Measurements from ENCODE around the gene CORIN.
"Not testable (repeated sequence)": the region's sequence is repeated elsewhere in the genome, so short reads cannot be mapped to it uniquely, and the experiment has no call there.

CORIN gene

DNA sequence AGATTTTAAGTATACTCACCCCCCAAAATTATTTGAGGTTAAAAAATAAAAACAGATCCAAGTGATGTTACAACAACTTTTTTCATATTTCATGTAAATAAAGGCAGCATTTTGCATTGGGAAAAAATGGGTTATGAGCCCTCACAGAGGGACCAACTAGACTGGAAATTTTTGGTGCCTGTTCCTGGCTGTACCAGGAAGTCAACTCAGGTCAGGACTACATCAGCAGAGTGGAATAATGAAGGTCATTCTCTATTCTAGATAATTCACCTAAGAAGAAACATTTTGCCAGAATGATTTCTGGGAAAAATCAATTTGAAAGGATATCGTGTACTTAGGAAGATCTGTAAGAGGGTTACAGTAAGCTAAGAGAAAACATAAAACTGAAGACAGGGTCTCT, 66.8 kb downstream of the CORIN start:
- Histone ChIP-seq H3K27me3 (ENCODE audit: control insufficient read depth, low read length) (no peaks in the 10 kb centered on the region), H3K4me3 (ENCODE audit: low read length) (no peak overlapping the region), H3K4me2 (ENCODE audit: low read length) (no peak overlapping the region), H3F3A (ENCODE audit: control insufficient read depth, insufficient read depth) (no peaks in the 10 kb centered on the region), H3K36me3 (ENCODE audit: control insufficient read depth, low read length) (no peaks in the 10 kb centered on the region), H3K9me3 (ENCODE audit: control insufficient read depth, insufficient read depth, low read length) (no peaks in the 10 kb centered on the region), H3K27ac (ENCODE audit: low read depth, low read length) (no peak overlapping the region), H3K79me2 (ENCODE audit: control insufficient read depth, low read length) (no peaks in the 10 kb centered on the region), H3K9me2 (replicated peaks; ENCODE audit: control insufficient read depth, low read length) (no peaks in the 10 kb centered on the region), H3K4me1 (ENCODE audit: control insufficient read depth, low read length) (no peaks in the 10 kb centered on the region), H4K20me1 (ENCODE audit: control insufficient read depth, insufficient read depth, low read depth, low read length) (no peaks in the 10 kb centered on the region)
- no peak for TF ChIP-seq EZH2phosphoT487 (IDR thresholded peaks at IDR 0.05; ENCODE audit: borderline replicate concordance, low read length)
- TF ChIP-seq, protein P1, sequence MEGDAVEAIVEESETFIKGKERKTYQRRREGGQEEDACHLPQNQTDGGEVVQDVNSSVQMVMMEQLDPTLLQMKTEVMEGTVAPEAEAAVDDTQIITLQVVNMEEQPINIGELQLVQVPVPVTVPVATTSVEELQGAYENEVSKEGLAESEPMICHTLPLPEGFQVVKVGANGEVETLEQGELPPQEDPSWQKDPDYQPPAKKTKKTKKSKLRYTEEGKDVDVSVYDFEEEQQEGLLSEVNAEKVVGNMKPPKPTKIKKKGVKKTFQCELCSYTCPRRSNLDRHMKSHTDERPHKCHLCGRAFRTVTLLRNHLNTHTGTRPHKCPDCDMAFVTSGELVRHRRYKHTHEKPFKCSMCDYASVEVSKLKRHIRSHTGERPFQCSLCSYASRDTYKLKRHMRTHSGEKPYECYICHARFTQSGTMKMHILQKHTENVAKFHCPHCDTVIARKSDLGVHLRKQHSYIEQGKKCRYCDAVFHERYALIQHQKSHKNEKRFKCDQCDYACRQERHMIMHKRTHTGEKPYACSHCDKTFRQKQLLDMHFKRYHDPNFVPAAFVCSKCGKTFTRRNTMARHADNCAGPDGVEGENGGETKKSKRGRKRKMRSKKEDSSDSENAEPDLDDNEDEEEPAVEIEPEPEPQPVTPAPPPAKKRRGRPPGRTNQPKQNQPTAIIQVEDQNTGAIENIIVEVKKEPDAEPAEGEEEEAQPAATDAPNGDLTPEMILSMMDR (IDR thresholded peaks at IDR 0.05; ENCODE audit: low read depth, low read length, poor library complexity, severe bottlenecking): no peak

DNA sequence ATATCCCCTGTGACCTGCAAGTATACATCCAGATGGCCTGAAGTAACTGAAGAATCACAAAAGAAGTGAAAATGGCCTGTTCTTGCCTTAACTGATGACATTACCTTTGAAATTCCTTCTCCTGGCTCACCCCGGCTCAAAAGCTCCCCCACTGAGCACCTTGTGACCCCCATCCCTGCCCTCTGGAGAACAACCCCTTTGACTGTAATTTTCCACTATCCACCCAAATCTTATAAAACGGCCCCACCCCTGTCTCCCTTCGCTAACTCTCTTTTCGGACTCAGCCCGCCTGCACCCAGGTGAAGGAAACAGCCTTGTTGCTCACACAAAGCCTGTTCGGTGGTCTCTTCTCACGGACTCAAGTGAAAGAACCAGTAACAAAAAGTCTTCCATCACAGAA, 69.9 kb downstream of the CORIN start:
- not testable (repeated sequence) for H3K27me3 ChIP-seq (ENCODE audit: control insufficient read depth, low read length); H4K20me1 ChIP-seq (ENCODE audit: control insufficient read depth, insufficient read depth, low read depth, low read length); H3K9me2 ChIP-seq (replicated peaks; ENCODE audit: control insufficient read depth, low read length); H3F3A ChIP-seq (ENCODE audit: control insufficient read depth, insufficient read depth); H3K79me2 ChIP-seq (ENCODE audit: control insufficient read depth, low read length); H3K9me3 ChIP-seq (ENCODE audit: control insufficient read depth, insufficient read depth, low read length); H3K4me3 ChIP-seq (ENCODE audit: low read length); H3K36me3 ChIP-seq (ENCODE audit: control insufficient read depth, low read length); H3K27ac ChIP-seq (ENCODE audit: low read depth, low read length); H3K4me2 ChIP-seq (ENCODE audit: low read length); H3K4me1 ChIP-seq (ENCODE audit: control insufficient read depth, low read length)

DNA sequence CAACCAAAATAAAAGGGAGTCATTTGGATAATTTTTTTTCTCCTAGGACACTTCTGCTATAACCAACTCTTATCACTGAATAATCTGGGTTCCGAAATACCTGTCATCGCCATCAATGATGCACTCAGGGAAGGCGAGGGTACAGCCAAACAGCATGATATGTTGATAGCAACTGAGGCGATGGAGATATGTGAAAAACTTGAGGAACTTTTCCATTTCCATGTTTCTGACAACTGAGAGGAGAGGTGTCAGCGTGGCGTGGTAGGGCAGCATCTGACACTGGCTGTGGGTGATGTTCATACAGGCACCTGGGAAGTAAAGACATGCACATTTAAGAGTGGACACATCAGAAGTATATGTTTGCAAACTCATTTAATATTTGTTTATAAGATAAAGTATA, 74.6 kb downstream of the CORIN start:
- Histone ChIP-seq H3K9me2 (replicated peaks; ENCODE audit: control insufficient read depth, low read length) (no peaks in the 10 kb centered on the region), H4K20me1 (ENCODE audit: control insufficient read depth, insufficient read depth, low read depth, low read length) (no peaks in the 10 kb centered on the region)

DNA sequence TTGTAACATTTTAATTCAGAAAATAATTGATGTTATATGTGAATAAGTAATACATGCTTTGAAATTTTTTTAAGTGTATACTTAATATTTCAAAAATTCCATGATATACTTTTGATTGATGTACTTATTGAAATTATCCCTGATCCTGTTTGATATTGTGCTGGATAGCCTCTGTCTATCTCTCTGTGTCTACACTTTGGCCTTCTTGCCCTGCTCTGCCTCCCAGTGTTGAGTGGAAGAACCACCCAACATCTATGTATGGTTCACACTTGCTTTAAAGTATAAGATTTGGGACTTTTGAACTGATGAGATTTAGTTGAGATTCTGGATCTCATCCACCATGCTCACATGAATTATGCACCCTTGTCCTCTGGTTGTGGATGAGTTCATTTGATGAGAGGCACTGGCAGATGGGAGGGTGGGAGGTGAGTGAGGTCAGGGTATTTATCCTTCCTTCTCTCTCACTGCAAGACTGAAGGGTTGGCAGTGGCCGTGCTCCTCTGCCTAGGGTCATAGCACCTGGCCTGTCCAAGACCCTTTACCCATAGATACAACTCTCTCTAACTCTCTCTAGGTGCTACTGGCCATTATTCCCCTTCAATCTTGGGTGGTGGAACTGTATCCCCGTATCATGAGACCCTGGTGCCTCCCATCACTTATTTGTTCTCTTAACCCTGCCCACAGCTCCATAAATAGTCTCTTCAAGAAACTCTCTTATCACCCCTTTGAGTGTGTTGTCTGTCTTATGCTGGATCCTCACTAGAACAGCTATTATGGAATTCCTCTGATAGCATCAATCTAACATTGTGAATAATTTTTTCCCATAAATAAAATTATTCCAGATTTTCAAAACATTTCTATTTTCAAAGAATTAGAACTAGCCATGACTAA, 75.2 kb downstream of the CORIN start:
- Histone ChIP-seq H3F3A (ENCODE audit: control insufficient read depth, insufficient read depth) (no peaks in the 10 kb centered on the region), H3K4me2 (ENCODE audit: low read length) (no peak overlapping the region), H3K27me3 (ENCODE audit: control insufficient read depth, low read length) (no peaks in the 10 kb centered on the region), H3K4me1 (ENCODE audit: control insufficient read depth, low read length) (no peaks in the 10 kb centered on the region), H3K36me3 (ENCODE audit: control insufficient read depth, low read length) (no peaks in the 10 kb centered on the region), H4K20me1 (ENCODE audit: control insufficient read depth, insufficient read depth, low read depth, low read length) (no peaks in the 10 kb centered on the region), H3K9me3 (ENCODE audit: control insufficient read depth, insufficient read depth, low read length) (no peaks in the 10 kb centered on the region), H3K79me2 (ENCODE audit: control insufficient read depth, low read length) (no peaks in the 10 kb centered on the region), H3K9me2 (replicated peaks; ENCODE audit: control insufficient read depth, low read length) (no peaks in the 10 kb centered on the region), H3K4me3 (ENCODE audit: low read length) (no peak overlapping the region), H3K27ac (ENCODE audit: low read depth, low read length) (no peak overlapping the region)
- TF ChIP-seq, protein P1 (IDR thresholded peaks at IDR 0.05; ENCODE audit: low read depth, low read length, poor library complexity, severe bottlenecking): no peak
- no peak for TF ChIP-seq EZH2phosphoT487 (IDR thresholded peaks at IDR 0.05; ENCODE audit: borderline replicate concordance, low read length)

More for the DNA sequence above, 74.6 kb downstream of the CORIN start:
- TF ChIP-seq, protein P1 (IDR thresholded peaks at IDR 0.05; ENCODE audit: low read depth, low read length, poor library complexity, severe bottlenecking): no peak
- TF ChIP-seq EZH2phosphoT487 (IDR thresholded peaks at IDR 0.05; ENCODE audit: borderline replicate concordance, low read length): no peak
- Histone ChIP-seq H3K36me3 (ENCODE audit: control insufficient read depth, low read length) (no peaks in the 10 kb centered on the region), H3F3A (ENCODE audit: control insufficient read depth, insufficient read depth) (no peaks in the 10 kb centered on the region), H3K4me2 (ENCODE audit: low read length) (no peak overlapping the region), H3K9me3 (ENCODE audit: control insufficient read depth, insufficient read depth, low read length) (no peaks in the 10 kb centered on the region), H3K4me1 (ENCODE audit: control insufficient read depth, low read length) (no peaks in the 10 kb centered on the region), H3K4me3 (ENCODE audit: low read length) (no peak overlapping the region), H3K79me2 (ENCODE audit: control insufficient read depth, low read length) (no peaks in the 10 kb centered on the region), H3K27me3 (ENCODE audit: control insufficient read depth, low read length) (no peaks in the 10 kb centered on the region), H3K27ac (ENCODE audit: low read depth, low read length) (no peak overlapping the region)

DNA sequence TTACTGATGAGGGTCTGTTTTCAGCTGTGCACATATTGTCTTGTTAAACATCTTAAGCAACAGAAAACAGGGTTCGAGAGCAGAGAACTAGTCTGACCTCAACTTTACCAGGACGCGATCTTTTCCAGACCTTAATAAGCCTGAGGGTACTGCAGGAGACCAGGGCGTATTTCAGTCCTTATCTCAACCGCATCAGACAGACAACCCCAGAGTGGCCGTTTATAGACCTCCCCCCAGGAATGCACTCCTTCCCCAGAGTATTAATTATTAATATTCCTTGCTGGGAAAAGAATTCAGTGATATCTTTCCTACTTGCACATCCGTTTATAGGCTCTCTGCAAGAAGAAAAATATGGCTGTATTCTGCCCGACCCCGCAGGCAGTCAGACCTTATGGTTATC, 84.6 kb downstream of the CORIN start:
- H3K9me2 ChIP-seq (replicated peaks; ENCODE audit: control insufficient read depth, low read length); H3K4me2 ChIP-seq (ENCODE audit: low read length); H4K20me1 ChIP-seq (ENCODE audit: control insufficient read depth, insufficient read depth, low read depth, low read length); H3K4me1 ChIP-seq (ENCODE audit: control insufficient read depth, low read length); H3K27ac ChIP-seq (ENCODE audit: low read depth, low read length); H3K4me3 ChIP-seq (ENCODE audit: low read length); H3K79me2 ChIP-seq (ENCODE audit: control insufficient read depth, low read length); H3K9me3 ChIP-seq (ENCODE audit: control insufficient read depth, insufficient read depth, low read length); H3K27me3 ChIP-seq (ENCODE audit: control insufficient read depth, low read length); H3K36me3 ChIP-seq (ENCODE audit: control insufficient read depth, low read length); H3F3A ChIP-seq (ENCODE audit: control insufficient read depth, insufficient read depth): not testable (repeated sequence)
